ENCODE measurements around the gene SLC34A1. TPM values are rescaled to one million over a fixed set of nuclear protein-coding genes. Genes with fewer than 3 reads are reported as not detected.
A peak's percentile ranks its signal among the peaks of the same experiment; 100 is the strongest.

SLC34A1 gene
- total and polyA plus RNA-seq, 8 donors = not detected

- Histone ChIP-seq H3K36me3 (no peaks in the 10 kb centered on the region), H3K4me1 (peaks cover 14 to 26% (median 18%) of the 10 kb centered on the region in 3 donors), H3K9me3 (no peaks in the 10 kb centered on the region), H3K27ac (no peak overlapping the region), H3K27me3 (no peaks in the 10 kb centered on the region), H3K4me3 (no peak overlapping the region)
- ATAC-seq (no peak), DNase-seq (peak in 2 of 6 donors; percentile 22 to 41), FAIRE-seq (no peak)
- no peak for TF ChIP-seq CTCF (IDR thresholded peaks at IDR 0.05)
- 86 to 91% methylated on average over 11 of the region's 11 CpGs for WGBS, 2 donors
- intact Hi-C loops (cut with DNase I) = no loop called here
Measured at GRCh38 chr5:177364159-177364962, 19.9 kb upstream of the SLC34A1 start.

- no peaks in the 10 kb centered on the region for H3K27me3 ChIP-seq
- TF ChIP-seq CTCF (IDR thresholded peaks at IDR 0.05) = no peak
- H3K27ac ChIP-seq = peak overlapping the region; percentile 91 to 99 (median 95)
- peak overlapping the region in 2 of 4 donors; percentile 41 to 46 for H3K4me3 ChIP-seq
- H3K9me3 ChIP-seq = no peaks in the 10 kb centered on the region
- WGBS, 2 donors = 72 to 73% methylated on average over 14 of the region's 14 CpGs
- H3K36me3 ChIP-seq = no peaks in the 10 kb centered on the region
- DNase-seq (peak in 4 of 6 donors; percentile 28 to 74 (median 56)), FAIRE-seq (no peak), ATAC-seq (no peak)
- H3K4me1 ChIP-seq = peaks cover 23 to 38% (median 27%) of the 10 kb centered on the region in 3 donors
- intact Hi-C loops (cut with DNase I) = no loop called here
Measured at GRCh38 chr5:177365845-177366527, 18.2 kb upstream of the SLC34A1 start.

GRCh38 chr5:177366528-177367322 lies 17.5 kb upstream of the SLC34A1 start:
- no peaks in the 10 kb centered on the region for H3K36me3 ChIP-seq
- no peak for FAIRE-seq
- H3K27ac ChIP-seq = peak overlapping the region; percentile 91 to 99 (median 95)
- H3K4me3 ChIP-seq = peak overlapping the region; percentile 26 to 46 (median 34)
- DNase-seq = peak; percentile 91 to 97 (median 95)
- 6 to 10% methylated on average over 36 of the region's 36 CpGs for WGBS, 2 donors
- intact Hi-C loops (cut with DNase I) = no loop called here
- no peaks in the 10 kb centered on the region for H3K27me3 ChIP-seq
- peaks cover 23 to 42% (median 27%) of the 10 kb centered on the region in 3 donors for H3K4me1 ChIP-seq
- ATAC-seq = peak; percentile 71 to 81 (median 76)
- TF ChIP-seq CTCF (IDR thresholded peaks at IDR 0.05) = no peak
- H3K9me3 ChIP-seq = no peaks in the 10 kb centered on the region

- DNase-seq (no peak), ATAC-seq (peak in 1 of 4 donors; percentile 1), FAIRE-seq (no peak)
- intact Hi-C loops (cut with DNase I) = no loop called here
- Histone ChIP-seq H3K36me3 (no peaks in the 10 kb centered on the region), H3K9me3 (no peaks in the 10 kb centered on the region), H3K4me3 (peak overlapping the region; percentile 26 to 46 (median 34)), H3K27ac (peak overlapping the region; percentile 91 to 99 (median 95)), H3K27me3 (no peaks in the 10 kb centered on the region), H3K4me1 (peaks cover 23 to 44% (median 27%) of the 10 kb centered on the region in 3 donors)
- 22 to 27% methylated on average over 36 to 46 of the region's 46 CpGs for WGBS, 2 donors
- TF ChIP-seq CTCF (IDR thresholded peaks at IDR 0.05) = no peak
Measured at GRCh38 chr5:177367323-177367848, 16.8 kb upstream of the SLC34A1 start.

All from pancreas (tissue), 10 donors.